Ovary (tissue), 3 donors: ENCODE measurements around the gene MRPL27.

ENCODE experiments used
- EP300 ChIP-seq: sonication (generic); formaldehyde crosslinking; IDR thresholded peaks from one replicate; pipeline ENCODE4 v1.6.1; 2017; ENCODE audit warnings: antibody characterized with exemption
- POLR2A ChIP-seq: fragments of 450-650 bp; IDR thresholded peaks from one replicate; pipeline ENCODE4 v1.6.1; 2017; ENCODE audit warnings: antibody characterized with exemption, mild to moderate bottlenecking, moderate library complexity
- TF ChIP-seq, protein P1 (sequence below), 3 donors: fragments of 450-650 bp in 2 of 3; fragments of 200-600 bp in 1 of 3; IDR thresholded peaks; one replicate each; pipeline versions ENCODE4 v1.5.1 to v1.8.0; 2016 to 2022; ENCODE audit warnings: antibody characterized with exemption in 3 of 3, mild to moderate bottlenecking in 1 of 3
- donor health status: DM: no; HTN: no; CAD: no.

DNA sequence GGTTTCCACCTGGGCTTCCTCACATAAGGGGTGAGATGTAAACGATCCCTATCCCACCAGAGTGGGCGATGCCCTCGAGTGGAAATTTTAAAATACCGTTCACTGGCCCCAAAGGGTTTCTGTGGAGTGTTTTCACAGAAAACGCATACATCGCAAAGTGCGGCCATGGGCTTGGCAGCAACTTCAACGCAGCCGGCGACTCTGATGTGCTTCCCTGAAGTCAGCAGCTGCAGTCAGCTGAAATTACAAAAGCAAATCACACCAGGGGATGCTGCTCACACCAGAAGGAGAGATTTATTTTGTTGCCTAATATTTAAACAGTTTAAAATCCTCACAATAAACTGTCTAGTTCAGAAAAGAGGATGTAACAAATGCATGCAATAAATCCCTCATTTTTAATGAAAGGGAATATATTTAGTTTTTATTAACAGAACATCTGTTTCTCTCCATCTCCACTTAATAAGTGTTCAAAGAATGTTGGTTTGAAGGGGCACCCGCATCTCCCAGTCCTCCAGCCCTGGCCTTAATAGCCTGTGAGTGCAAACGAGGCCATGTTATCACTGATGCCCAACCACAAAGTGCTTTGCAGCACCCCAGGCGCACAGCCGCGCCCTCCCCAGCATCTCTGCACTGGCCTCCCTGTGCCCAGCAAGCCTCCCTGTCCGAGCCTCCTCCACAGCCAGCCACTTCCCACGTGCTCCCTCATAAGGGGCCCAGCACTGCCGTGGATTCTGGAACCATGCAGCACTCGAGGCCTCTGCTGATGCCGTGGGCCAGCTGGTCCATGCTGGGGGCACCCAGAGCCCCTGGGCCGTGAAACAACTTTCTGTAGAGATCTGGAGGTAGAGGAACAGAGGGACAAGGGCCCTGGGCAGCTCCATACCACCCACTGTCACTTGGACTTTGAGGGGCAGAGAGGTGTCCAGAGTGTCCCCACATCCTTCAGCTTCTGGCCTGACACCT lies 44.3 kb downstream of the MRPL27 start:
- no peak for TF ChIP-seq POLR2A
- TF ChIP-seq EP300, result no peak
- TF ChIP-seq, protein P1, sequence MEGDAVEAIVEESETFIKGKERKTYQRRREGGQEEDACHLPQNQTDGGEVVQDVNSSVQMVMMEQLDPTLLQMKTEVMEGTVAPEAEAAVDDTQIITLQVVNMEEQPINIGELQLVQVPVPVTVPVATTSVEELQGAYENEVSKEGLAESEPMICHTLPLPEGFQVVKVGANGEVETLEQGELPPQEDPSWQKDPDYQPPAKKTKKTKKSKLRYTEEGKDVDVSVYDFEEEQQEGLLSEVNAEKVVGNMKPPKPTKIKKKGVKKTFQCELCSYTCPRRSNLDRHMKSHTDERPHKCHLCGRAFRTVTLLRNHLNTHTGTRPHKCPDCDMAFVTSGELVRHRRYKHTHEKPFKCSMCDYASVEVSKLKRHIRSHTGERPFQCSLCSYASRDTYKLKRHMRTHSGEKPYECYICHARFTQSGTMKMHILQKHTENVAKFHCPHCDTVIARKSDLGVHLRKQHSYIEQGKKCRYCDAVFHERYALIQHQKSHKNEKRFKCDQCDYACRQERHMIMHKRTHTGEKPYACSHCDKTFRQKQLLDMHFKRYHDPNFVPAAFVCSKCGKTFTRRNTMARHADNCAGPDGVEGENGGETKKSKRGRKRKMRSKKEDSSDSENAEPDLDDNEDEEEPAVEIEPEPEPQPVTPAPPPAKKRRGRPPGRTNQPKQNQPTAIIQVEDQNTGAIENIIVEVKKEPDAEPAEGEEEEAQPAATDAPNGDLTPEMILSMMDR (IDR thresholded peaks at IDR 0.05), result no peak
